GM18498 (cell line): Measurements from ENCODE around the gene SELENOI.

Source experiments
- ATAC-seq: cut with Tn5 transposase; IDR thresholded peaks from one replicate; pipeline ENCODE4 v1.9.1; 2021; ENCODE audit warnings: mild to moderate bottlenecking, moderate library complexity; ENCODE audit not compliant: unreplicated experiment

Gene SELENOI

DNA sequence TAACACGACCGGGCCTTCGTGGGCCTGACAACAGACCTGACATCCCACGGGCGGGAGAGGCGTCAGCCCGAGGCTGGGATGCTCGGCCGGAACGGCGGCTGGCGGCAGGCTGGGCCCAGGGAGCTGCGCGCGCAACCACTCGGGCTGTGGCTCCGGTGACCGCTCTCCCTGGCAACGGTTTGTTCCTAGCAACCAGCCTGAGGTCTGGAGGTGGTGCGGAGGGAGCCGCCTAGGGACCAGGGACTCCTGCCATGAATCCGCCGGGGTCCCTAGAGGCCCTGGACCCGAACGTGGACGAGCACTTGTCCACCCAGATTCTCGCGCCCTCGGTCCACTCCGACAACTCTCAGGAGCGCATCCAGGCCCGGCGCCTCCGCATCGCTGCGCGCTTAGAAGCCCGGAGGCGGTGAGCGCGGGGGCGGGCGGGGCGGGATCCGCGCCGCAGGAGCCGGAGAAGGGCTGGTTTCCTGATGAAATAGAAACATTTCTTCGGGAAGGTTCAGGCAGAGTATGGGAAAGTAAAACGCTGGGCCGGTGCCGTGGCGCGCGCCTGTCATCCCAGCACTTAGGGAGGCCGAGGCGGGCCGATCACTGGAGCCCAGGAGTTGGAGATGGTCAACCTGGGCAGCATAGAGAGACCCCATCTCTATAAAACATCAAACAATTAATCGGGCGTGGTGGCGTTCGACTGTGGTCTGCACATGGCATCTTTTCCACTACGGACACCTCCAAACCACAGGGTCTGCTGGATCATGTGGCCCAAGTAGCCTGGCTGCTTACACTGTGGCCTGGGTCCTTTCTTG lies 56.0 kb downstream of the SELENOI start, which contains the start of gene DRC1:
DRC1 (plus strand) TSS at position 182 of the 803 bp plus-strand sequence; CDS start at position 252, 70 bp downstream.
- ATAC-seq = no peak

DNA sequence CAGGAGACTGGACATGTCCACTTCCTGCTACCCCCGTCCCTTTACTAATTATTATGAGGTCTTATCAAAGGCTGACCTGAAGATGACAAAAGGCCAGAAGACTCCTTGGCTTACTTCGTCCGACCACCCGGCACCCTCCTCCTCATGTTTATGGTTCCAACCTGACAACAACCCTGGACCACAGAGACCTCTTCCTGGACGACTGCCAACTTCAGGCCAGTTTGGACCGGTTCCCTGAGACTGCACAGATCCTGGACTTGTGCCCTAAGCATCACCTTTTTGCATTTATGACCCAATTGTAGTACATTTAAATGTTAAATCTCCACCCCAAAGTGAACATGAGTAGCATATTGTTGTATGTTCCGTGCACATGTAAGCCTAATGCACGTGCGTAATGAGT lies 61.6 kb downstream of the SELENOI start:
- no peak for ATAC-seq

DNA sequence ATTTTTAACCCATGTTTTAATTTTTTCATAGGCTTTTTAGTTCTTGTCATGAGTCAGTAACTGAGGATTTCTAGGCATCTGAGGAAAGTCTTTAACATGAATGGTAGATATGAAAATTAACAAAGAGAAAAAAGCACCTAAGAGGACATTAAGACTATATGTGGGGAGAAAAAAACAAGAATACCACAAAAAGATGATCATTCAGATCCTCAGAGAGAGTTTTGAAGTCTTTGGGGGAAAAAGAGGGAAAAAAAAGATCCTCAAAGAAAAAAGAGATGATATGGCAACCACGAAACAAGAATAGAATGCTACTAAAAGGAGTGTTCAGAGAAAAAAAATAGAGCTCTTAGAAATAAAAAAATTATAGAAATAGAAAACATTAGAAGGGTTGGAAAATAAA lies 63.8 kb downstream of the SELENOI start:
- ATAC-seq = no peak

DNA sequence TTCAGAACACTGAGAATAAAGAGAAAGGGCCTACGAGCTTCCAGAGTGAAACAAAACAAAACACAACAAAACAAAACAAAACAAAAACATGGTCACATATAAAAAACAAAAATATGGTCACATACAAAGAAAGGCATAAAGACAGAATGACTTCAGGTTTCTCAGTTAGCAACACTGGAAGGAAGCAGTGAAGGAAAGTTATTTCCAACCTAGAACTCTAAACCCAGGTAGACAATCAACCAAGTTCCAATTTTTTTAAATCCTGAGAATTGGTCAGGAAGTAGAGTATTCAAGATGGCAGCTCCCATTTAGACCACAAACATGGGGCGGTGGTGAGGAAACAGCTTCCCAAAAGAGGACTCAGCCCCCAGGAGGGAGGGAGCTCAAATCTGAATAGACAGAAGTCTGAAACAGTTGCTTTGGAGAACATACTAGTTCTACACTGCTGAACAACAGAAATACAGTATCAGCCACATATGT lies 64.9 kb downstream of the SELENOI start:
- ATAC-seq = no peak

DNA sequence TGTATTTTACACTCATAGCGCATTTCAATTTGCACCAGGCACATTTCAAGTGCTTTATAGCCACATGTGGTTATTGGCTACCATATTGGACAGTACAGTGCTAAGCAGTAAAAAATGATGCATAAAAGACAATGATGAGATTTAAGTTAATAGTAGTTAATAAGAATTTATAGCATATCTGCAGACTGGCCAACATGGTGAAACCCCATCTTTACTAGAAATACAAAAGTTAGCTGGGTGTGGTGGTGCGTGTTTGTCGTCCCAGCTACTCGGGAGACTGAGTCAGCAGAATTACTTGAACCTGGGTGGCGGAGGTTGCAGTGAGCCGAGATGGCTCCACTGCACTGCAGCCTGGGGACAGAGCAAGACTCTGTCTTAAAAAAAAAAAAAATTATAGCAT lies 65.5 kb downstream of the SELENOI start:
- no peak for ATAC-seq

DNA sequence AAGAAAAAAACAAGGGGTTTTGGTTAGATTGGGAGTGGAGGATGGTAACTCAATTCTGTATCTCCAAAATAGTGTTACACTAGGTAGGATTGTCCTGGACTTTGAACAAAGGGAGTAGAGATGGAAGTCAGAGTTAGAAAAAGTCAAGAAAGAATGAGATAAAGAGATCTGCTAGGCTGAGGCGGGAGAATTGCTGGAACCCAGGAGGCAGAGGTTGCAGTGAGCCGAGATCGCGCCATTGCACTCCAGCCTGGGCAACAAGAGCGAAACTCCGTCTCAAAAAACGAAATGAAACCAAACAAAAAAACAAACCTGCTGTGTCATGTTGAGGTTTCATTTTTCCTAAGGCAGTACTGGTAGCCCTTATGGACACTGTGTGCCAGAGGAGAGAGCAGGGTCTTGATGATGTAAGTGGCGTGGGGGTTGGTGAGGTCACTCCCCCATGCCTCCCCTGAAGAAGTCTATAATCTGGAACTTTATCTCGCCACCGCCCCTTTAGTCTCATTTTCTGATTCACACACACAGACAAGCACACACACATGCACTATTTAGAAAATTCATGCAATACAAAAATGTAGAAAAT lies 66.2 kb downstream of the SELENOI start:
- ATAC-seq = peak; percentile 66

DNA sequence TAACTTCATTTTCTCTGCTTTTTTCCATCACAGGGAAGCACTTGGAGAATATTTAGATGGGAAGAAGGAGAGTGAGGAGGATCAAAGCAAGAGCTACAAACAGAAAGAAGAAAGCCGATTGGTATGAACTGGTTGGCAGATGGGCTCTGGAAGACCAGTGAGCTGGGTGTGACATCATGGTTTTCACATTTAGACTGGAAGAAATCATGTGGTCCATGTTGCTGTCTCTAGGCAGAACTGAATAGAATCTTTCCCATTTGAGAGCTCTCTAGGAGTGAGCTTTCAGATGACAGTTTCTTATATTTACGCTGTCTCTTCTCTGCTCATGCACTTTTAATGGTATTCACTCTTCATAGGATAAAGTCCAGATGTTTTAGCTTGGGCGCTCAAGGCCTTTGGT lies 68.4 kb downstream of the SELENOI start:
- ATAC-seq = no peak

DNA sequence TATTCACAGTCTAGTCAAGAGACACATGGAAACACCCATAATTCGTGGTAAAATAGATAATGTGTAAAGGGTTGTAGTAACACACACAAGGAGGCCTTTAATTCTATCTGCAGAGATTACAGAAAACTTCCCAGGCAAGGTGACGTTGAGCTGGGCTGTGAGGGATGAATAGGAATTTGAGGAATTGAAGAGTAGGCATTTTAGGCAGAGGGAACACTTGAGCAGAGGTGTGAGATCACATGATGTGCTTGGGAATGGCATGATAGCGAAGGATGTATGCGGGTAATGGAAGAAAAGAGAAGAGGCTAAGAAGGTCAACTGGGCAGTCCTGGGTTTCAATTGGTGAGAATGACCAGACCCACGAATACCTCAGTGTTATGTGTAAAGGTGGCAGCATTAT lies 76.0 kb downstream of the SELENOI start:
- no peak for ATAC-seq

DNA sequence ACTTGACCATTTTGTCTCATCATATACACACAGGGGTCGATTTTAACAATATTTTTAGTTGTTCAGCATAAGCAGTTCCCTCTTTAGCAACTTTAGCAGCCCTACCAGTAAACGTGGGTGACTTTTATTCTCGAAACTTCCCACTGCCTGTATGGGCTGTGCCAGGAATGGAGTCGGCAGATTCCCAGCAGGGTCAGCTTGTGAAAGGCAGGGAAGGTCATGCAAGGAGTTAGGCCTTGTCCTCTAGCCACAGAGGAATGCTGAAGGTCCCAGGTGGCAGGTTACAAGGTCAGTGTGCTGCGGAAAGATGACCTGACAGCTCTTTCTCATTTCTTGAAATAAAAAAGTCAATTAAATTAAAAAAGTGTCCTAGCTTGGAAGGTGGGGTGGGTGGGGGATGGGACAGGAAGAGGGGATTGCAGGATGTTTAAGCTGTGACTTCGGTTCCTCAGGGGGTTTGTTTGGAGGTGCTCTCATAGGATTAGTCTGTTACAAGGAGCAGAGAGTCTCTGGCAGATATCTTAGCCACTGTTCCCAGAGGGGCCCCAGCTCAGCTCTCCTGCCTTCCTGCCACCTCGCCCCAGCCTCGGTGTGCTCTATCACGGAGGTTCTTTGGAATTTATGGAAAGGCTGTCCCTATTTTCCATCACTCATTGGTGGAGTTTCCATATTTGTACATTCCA lies 77.1 kb downstream of the SELENOI start:
- ATAC-seq = no peak

DNA sequence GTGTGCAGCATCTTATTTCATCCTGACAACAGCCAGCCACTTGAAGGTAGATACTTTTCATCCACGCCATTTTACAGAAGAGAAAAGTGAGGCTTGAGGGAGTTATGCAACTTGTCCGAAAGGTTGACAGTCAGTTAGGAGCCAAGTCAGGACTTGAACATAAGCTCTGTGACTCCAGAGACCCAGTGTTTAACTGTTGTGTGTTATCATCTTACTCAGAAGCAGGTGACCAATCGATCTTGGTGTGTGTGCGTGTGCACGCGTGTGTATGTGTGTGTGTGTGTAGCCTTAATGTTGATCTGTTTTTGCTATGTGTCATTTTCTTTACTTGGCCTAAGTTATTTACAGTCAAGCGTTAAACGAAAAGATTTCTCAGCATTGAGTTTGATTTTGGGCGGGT lies 77.8 kb downstream of the SELENOI start:
- ATAC-seq = no peak

DNA sequence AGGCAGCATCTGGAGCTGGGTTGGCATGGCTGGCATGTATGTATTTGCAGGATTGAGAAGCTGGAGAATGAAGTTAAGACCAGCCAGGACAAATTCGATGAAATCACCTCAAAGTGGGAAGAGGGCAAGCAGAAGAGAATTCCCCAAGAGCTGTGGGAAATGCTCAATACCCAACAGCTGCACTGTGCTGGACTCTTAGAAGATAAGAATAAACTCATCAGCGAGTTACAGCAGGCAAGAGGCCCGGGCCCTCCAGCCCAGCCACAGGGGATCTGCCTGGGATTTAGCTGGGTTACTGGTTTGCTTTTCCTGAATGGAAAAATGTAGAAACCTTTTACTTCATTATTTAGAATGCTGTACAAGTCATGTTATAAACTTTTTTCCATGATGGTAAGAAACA lies 78.3 kb downstream of the SELENOI start:
- ATAC-seq = no peak

DNA sequence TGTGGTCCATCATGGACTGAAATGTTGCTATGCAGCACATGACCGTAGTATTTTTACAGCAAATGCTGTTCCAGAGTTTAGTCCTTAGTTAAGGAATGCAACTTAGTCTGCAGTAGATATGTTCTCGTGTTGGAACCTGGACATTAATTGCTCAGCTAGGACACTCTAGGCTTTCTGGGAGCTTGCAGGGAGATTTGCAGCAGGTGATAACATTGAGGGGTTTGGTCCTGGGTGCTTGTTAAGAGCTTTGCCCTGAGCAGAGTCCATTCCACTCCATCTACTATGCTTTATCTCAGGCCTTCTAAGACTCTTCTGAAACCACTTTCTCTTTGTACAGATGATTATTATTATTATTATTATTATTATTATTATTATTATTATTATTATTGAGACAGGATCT lies 82.9 kb downstream of the SELENOI start:
- no peak for ATAC-seq

DNA sequence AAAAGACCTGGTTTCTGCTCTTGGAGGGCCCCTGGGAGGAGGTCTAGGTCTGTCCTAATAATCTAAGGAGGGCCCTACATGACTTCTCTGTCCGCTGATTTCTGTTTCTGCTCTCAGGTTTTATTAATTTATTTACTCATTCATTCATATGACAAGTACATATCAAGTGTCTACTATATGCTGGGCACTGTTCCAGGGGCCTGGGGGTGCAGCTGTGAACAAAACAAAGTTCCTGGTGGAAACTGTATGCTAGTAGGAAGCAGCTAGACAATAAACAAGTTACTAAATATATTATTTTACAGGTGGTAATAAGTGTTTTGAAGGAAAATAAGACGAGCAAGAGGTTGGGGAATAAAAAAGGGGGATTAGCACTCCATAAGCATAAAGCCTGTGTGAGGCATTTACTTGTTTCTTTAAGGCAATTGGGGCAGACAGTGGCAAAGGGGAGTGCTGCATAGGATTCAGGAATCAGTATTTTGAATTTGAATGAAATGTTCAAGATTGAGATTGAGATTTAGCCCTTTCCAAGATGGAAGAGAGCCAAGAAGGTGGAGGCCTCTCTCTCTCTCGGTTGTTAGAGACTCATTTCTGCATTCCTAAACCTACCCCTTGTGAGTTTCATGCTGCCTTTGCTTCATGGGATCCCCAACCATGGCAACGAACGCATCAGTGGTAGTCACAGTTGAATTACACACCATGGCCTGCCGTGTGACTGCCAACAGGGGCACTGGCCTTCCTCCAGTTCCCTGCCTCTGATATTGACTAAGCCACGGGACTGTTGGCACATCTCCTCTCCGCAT lies 84.0 kb downstream of the SELENOI start:
- no peak for ATAC-seq

DNA sequence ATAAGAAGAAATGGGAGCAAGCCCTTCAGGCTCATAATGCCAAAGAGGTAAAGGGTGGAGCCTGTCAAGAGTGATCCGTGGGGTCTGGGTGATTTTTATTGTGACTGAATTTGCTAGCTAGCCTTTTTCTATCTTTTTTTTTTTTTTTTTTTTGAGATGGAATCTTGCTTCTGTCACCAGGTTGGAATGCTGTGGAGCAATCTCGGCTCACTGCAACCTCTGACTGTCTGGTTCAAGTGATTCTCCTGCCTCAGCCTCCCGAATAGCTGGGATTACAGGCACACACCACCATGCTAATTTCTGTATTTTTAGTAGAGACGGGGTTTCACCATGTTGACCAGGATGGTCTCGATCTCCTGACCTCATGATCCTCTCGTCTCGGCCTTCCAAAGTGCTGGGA lies 84.9 kb downstream of the SELENOI start:
- ATAC-seq = no peak

DNA sequence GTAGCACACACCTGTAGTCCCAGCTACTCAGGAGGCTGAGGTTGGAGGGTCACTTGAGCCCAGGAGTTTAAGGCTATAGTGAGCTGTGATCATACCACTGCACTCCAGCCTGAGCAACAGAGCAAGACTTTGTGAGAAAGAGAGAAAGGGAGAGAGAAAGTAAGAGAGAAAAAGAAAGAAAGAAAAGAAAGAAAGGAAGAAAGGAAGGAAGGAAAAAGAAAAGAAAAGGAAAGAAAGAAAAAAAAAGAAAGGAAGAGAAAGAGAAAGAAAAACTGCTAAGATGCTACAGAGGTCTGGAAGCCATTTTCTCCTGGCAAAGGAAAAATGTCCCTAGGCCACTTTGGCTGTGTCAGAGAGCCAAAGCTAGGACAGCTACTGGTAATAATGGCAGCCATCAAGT lies 86.4 kb downstream of the SELENOI start:
- ATAC-seq = no peak

DNA sequence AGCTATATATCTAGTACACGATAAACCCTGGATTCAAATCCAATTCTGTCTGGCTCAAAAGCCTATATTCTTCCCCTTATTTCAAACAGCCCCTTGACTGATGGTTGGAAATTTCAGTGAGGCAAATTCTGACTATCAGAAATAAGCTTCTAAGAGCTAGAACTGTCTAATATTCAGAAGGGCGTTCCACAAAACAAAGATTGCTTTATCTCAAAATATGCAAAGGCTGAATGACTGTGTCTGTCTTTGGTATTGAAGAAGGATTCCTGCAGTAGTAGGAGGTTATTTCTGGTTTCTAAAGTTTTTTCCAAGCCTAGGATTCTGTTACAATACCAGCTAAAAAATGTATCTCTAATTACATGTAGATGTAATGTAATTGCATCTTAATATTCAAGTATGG lies 86.9 kb downstream of the SELENOI start:
- no peak for ATAC-seq

DNA sequence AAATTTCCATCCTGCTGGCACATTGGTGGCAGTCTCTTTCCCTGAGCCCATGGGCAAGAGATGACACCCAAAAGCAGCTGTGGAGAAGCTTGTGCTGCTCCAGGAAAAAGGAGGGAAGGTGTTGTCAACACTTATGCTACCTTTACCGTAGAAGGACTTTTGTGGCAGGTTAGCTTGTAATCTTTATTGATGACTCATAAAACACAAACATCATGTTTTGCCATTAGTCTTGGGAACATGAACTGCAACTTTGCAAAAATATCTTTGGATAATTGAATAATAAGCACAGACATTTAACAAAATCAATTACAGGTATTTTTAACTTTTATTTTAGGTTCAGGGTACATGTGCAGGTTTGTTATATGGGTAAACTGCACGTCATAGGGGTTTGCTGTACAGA lies 89.2 kb downstream of the SELENOI start:
- ATAC-seq = no peak

DNA sequence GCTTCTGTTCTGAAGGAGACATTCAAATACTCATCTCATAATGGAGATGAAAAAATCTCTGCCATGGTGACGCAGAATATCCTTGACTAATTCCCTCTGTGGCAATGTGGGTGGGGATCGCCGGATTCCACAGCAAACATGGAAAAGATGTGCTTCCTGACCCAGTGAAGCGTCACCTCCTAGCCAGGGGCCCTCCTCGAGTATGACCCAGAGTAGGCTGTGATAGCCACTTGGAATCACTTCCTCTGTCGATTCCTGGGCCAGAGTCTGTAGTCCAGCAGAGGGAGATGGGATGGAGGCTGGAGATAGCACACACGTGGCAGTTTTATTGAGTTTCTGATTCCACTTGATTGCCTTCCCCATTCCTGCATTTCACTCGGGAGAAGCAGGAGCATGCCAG lies 92.6 kb downstream of the SELENOI start:
- ATAC-seq = no peak

DNA sequence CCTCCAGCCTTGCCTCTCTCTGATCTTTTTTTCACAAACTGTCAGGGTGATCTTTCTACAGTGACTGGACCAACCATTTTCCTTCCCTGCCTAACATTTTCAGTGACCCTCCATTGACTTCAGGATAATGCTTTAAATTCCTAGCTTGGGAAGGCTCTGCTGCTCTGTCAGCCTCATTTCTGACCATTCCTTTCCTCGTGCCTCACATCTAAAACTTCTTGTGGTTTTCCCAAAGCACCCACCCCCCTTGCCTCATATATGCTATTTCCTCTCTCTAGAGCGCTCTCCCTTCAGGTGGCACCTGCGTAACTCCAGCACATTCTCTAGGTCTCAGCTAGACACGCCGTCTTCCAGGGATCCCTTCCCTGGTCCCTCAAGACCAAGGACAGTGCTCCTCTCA lies 93.0 kb downstream of the SELENOI start:
- no peak for ATAC-seq

DNA sequence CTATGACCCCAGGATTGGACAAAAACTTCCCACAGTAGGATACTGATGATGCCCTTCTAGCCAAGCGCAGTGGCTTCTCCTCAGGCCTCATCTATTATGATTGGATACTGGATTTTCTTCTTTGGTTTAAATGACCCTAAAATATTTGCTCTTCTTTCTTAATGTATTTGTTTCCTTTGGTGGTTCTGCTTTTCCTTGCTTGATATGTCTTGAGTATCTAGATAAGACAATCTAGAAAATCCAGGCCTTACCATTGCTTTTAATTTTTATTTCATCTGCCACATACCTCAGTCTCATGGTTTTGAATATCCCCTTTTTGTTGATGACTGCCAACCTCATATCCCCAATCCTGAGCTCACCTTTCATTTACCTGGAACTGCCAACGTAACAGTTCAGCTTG lies 96.4 kb downstream of the SELENOI start:
- no peak for ATAC-seq

DNA sequence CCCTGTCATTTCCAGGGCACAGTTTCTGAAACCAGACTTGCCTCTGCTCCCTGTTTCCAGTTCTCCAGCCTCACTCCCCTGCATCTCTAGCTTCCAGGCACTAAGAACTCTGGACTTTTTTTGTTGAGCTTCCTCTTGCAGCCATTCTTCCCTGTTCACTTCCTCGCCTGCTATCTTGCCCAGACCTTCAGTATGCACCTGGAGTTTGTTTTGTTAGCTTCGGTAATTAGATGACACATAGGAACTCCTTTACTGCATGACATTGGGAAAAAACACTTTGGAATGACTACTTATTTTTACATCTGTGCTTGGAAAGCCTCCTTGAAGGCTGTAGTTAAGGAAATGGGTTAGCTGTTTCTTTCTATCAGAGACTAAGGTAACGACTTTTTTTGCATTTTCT lies 96.8 kb downstream of the SELENOI start:
- no peak for ATAC-seq
